GM12892 (cell line): ENCODE measurements around the gene CISTR.

Experiments used
- POLR2A ChIP-seq: IDR thresholded peaks from 2 replicates; pipeline ENCODE4 v1.6.1; 2011; ENCODE audit warnings: low read depth, low read length, control low read depth
- POLR2AphosphoS5 ChIP-seq: IDR thresholded peaks from 2 replicates; pipeline ENCODE4 v1.6.1; 2011; ENCODE audit warnings: low read depth, low read length, control low read depth
- TAF1 ChIP-seq: IDR thresholded peaks from 2 replicates; pipeline ENCODE4 v1.6.1; 2011; ENCODE audit warnings: low read depth, mild to moderate bottlenecking, control low read depth, low read length, borderline replicate concordance

GRCh38 chr12:53698948-53699677, 52.7 kb downstream of the CISTR start:
- TF ChIP-seq POLR2AphosphoS5 = no peak
- TF ChIP-seq POLR2A = no peak
- TF ChIP-seq TAF1 = no peak
